Pancreas (tissue), 10 donors: ENCODE results near the gene IQGAP2. TPM values are rescaled to one million over a fixed set of nuclear protein-coding genes. Genes with fewer than 3 reads are reported as not detected.

Experiments
- ATAC-seq, 4 donors: fragments of 200-7000 bp; cut with Tn5 transposase; one replicate each; pipeline versions ENCODE4 v1.8.0 to v1.9.1; 2020; ENCODE audit warnings: mild to moderate bottlenecking in 4 of 4, moderate library complexity in 4 of 4
- DNase-seq, 6 donors: peaks; one replicate each; pipeline ENCODE4 v3.0.0-alpha.2; 2020
- FAIRE-seq: peaks from 2 replicates; lab custom pipeline; 2012; peaks lifted over from hg19 to GRCh38; lab: Jason Lieb, UNC
- H3K27ac ChIP-seq, 4 donors: fragments of 200-600 bp; sonication (generic); 1 replicate in 3 of 4; 2 replicates in 1 of 4; pipeline versions ENCODE4 v1.5.0 to v1.8.0; 2020
- H3K27me3 ChIP-seq, 4 donors: fragments of 200-600 bp; one replicate each; pipeline ENCODE4 v1.8.0; 2021
- H3K36me3 ChIP-seq, 3 donors: fragments of 200-600 bp; sonication (generic) in 1 of 3; one replicate each; pipeline versions ENCODE4 v1.5.0 to v1.8.0; 2020 to 2021
- H3K4me1 ChIP-seq, 3 donors: fragments of 200-600 bp; one replicate each; pipeline ENCODE4 v1.8.0; 2021
- H3K4me3 ChIP-seq, 4 donors: fragments of 200-600 bp; sonication (generic) in 2 of 4; one replicate each; pipeline versions ENCODE4 v1.5.0 to v1.8.0; 2020 to 2021
- H3K9me3 ChIP-seq, 4 donors: fragments of 200-600 bp; one replicate each; pipeline ENCODE4 v1.8.0; 2021
- CTCF ChIP-seq, 4 donors: fragments of 200-600 bp; sonication (generic) in 3 of 4; IDR thresholded peaks; one replicate each; pipeline versions ENCODE4 v1.5.0 to v1.8.0; 2021; ENCODE audit warnings: antibody characterized with exemption in 4 of 4
- WGBS, 2 donors: extraction: QIAGEN DNeasy Blood & Tissue Kit; methylation state at CpG; one replicate each; pipeline ENCODE4 v1.1.7; 2013; 5-methylcytosine and 5-hydroxymethylcytosine counted together
- intact Hi-C, 3 donors: fragments of 100-400 bp; cut with DNase I; formaldehyde crosslinking; loops; one replicate each; pipeline versions ENCODE4 v1.11.1 to v1.14.2; 2022
- polyA plus RNA-seq, 2 donors: library from polyadenylated mRNA; stranded (reverse); fragments of 200-250 nt; gene quantifications; one replicate each; pipeline ENCODE4 v1.2.3, GENCODE V29; 2013
- total RNA-seq, 6 donors: library from RNA; stranded (reverse); fragmentation: NEBNext Ultra II Directional in 4 of 6; extraction: Animal tissue kit (Norgen Biotek cat#: 25700) in 4 of 6; gene quantifications; one replicate each; pipeline versions ENCODE4 v1.2.1 to v1.2.4, GENCODE V29; 2021 to 2023
- donor health status: healthy with polysubstance abuse.
- donor health status: DM: no; HTN: no; CAD: no; lungs with moderate emphysema.
- donor health status: DM: no; HTN: no; CAD: no.
- donor health status: control.
- donor health status: control.
- donor health status: Bipolar disorder and iron deficiency.
- donor health status: DM: yes; HTN: yes; CAD: no.
- donor health status: DM: no; HTN: no; CAD: no.
- donor health status: DM: no; HTN: no; CAD: no.
- donor health status: DM: yes; HTN: yes; CAD: no.

Gene IQGAP2
- total and polyA plus RNA-seq, 8 donors = 14.4 to 54.0 (median 35.2) TPM

- FAIRE-seq (no peak), ATAC-seq (no peak), DNase-seq (no peak)
- H3K4me3 ChIP-seq = no peak overlapping the region
- H3K27ac ChIP-seq = no peak overlapping the region
- H3K9me3 ChIP-seq = no peaks in the 10 kb centered on the region
- WGBS, 2 donors = 95 to 98% methylated on average over 4 of the region's 4 CpGs
- intact Hi-C loops = no loop called here
- TF ChIP-seq CTCF (IDR thresholded peaks at IDR 0.05) = no peak
- H3K4me1 ChIP-seq = peaks cover 12 to 20% (median 16%) of the 10 kb centered on the region in 3 donors
- no peaks in the 10 kb centered on the region for H3K27me3 ChIP-seq
- no peaks in the 10 kb centered on the region for H3K36me3 ChIP-seq
Measured at GRCh38 chr5:76532973-76533372, 129.9 kb downstream of the IQGAP2 start.

- no peaks in the 10 kb centered on the region for H3K36me3 ChIP-seq
- H3K4me3 ChIP-seq = no peak overlapping the region
- ATAC-seq (no peak), FAIRE-seq (no peak), DNase-seq (no peak)
- no peaks in the 10 kb centered on the region for H3K9me3 ChIP-seq
- TF ChIP-seq CTCF (IDR thresholded peaks at IDR 0.05) = no peak
- H3K4me1 ChIP-seq = peaks cover 12 to 20% (median 16%) of the 10 kb centered on the region in 3 donors
- intact Hi-C loops = no loop called here
- 82 to 91% methylated on average over 4 of the region's 4 CpGs for WGBS, 2 donors
- H3K27ac ChIP-seq = no peak overlapping the region
- no peaks in the 10 kb centered on the region for H3K27me3 ChIP-seq
Measured at GRCh38 chr5:76535577-76535976, 132.5 kb downstream of the IQGAP2 start.

- DNase-seq (no peak), FAIRE-seq (no peak), ATAC-seq (peak; percentile 76 to 86 (median 82))
- Histone ChIP-seq H3K4me1 (peaks cover 16 to 20% (median 19%) of the 10 kb centered on the region in 3 donors), H3K36me3 (no peaks in the 10 kb centered on the region), H3K27ac (peak overlapping the region in 2 of 4 donors; percentile 0 to 31), H3K4me3 (no peak overlapping the region), H3K9me3 (no peaks in the 10 kb centered on the region), H3K27me3 (no peaks in the 10 kb centered on the region)
- 18 to 19% methylated on average over 3 of the region's 3 CpGs for WGBS, 2 donors
- no peak for TF ChIP-seq CTCF (IDR thresholded peaks at IDR 0.05)
- intact Hi-C loops = no loop called here
Measured at GRCh38 chr5:76537073-76537543, 134.0 kb downstream of the IQGAP2 start.

GRCh38 chr5:76542241-76542640 lies 139.2 kb downstream of the IQGAP2 start:
- H3K4me3 ChIP-seq = no peak overlapping the region
- no peaks in the 10 kb centered on the region for H3K9me3 ChIP-seq
- H3K27me3 ChIP-seq = no peaks in the 10 kb centered on the region
- no peak for DNase-seq
- 37 to 40% methylated on average over 6 of the region's 6 CpGs for WGBS, 2 donors
- no peak for TF ChIP-seq CTCF (IDR thresholded peaks at IDR 0.05)
- ATAC-seq = no peak
- FAIRE-seq = no peak
- H3K4me1 ChIP-seq = peaks cover 23 to 37% (median 26%) of the 10 kb centered on the region in 3 donors
- intact Hi-C loops = loop anchor here in 1 of 3 donors (5.0 to 10.0 kb wide), 2 partner anchors 140 to 197 kb away; partner anchors contain the start of gene IQGAP2
- H3K36me3 ChIP-seq = no peaks in the 10 kb centered on the region
- peak overlapping the region in 2 of 4 donors; percentile 12 to 59 for H3K27ac ChIP-seq
